Endothelial cell of umbilical vein (primary cell): ENCODE measurements around the gene SLC12A2.

Source experiments
- EZH2 ChIP-seq: IDR thresholded peaks from 2 replicates; pipeline ENCODE4 v1.6.1; 2012; ENCODE audit warnings: borderline replicate concordance, low read depth, mild to moderate bottlenecking, moderate library complexity, low read length, inconsistent platforms; ENCODE audit not compliant: severe bottlenecking
- MAX ChIP-seq: IDR thresholded peaks from 2 replicates; pipeline ENCODE4 v1.6.1; 2011; ENCODE audit not compliant: insufficient read depth, insufficient read length
- POLR2A ChIP-seq: IDR thresholded peaks from 2 replicates; pipeline ENCODE4 v1.6.1; 2012; ENCODE audit warnings: low read depth, mild to moderate bottlenecking, control low read depth, low read length
- POLR2AphosphoS5 ChIP-seq: IDR thresholded peaks from 2 replicates; pipeline ENCODE4 v1.6.1; 2012; ENCODE audit warnings: low read depth, mild to moderate bottlenecking, control low read depth, low read length, moderate library complexity; ENCODE audit not compliant: insufficient read depth
- TF ChIP-seq, protein P1 (sequence below), 2 donors: IDR thresholded peaks; 1 replicate in 1 of 2; 2 replicates in 1 of 2; pipeline ENCODE4 v1.5.1; 2011; ENCODE audit warnings: low read length in 2 of 2, mild to moderate bottlenecking in 2 of 2, moderate library complexity in 2 of 2, control low read depth in 1 of 2, inconsistent platforms in 1 of 2, low read depth in 1 of 2; ENCODE audit not compliant: insufficient read depth in 1 of 2; ENCODE audit errors: extremely low read depth in 1 of 2

GRCh38 chr5:128060644-128061385, 22.8 kb upstream of the SLC12A2 start:
- TF ChIP-seq, protein P1, sequence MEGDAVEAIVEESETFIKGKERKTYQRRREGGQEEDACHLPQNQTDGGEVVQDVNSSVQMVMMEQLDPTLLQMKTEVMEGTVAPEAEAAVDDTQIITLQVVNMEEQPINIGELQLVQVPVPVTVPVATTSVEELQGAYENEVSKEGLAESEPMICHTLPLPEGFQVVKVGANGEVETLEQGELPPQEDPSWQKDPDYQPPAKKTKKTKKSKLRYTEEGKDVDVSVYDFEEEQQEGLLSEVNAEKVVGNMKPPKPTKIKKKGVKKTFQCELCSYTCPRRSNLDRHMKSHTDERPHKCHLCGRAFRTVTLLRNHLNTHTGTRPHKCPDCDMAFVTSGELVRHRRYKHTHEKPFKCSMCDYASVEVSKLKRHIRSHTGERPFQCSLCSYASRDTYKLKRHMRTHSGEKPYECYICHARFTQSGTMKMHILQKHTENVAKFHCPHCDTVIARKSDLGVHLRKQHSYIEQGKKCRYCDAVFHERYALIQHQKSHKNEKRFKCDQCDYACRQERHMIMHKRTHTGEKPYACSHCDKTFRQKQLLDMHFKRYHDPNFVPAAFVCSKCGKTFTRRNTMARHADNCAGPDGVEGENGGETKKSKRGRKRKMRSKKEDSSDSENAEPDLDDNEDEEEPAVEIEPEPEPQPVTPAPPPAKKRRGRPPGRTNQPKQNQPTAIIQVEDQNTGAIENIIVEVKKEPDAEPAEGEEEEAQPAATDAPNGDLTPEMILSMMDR (IDR thresholded peaks at IDR 0.05; ENCODE audit: extremely low read depth in 1 of 2, insufficient read depth in 1 of 2, low read depth in 1 of 2, low read length in 2 of 2), result no peak
- no peak for TF ChIP-seq POLR2A
- TF ChIP-seq MAX, result no peak
- no peak for TF ChIP-seq EZH2
- no peak for TF ChIP-seq POLR2AphosphoS5
